GM18520 (cell line): Measurements from ENCODE around the gene PREP.
"Not testable (repeated sequence)": the region's sequence is repeated elsewhere in the genome, so short reads cannot be mapped to it uniquely, and the experiment has no call there.

Experiments used
- ATAC-seq: cut with Tn5 transposase; IDR thresholded peaks from one replicate; pipeline ENCODE4 v1.9.1; 2021; ENCODE audit not compliant: unreplicated experiment

The PREP gene

GRCh38 chr6:105274678-105275077 lies 128.2 kb downstream of the PREP start:
- ATAC-seq: no peak

DNA sequence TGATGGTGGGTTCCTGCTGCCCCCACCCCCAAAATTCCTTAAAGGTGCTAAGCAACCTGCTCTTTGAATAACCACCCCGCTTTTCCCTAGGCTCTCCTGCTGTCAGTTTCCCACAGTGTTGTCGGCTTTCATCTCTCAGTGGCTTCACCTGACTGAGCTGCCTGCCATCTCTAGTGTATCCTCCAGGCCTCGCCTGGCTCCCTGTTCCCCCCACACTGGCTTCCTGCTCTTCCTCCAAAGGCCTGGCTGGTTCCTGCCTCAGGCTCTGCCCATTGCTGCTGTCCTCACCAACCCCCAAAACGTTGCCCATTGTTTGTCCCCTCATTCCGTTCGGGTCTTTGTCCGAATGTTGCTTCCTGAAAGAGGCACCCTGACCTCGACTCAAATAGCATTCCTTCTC lies 129.3 kb downstream of the PREP start:
- ATAC-seq: no peak

DNA sequence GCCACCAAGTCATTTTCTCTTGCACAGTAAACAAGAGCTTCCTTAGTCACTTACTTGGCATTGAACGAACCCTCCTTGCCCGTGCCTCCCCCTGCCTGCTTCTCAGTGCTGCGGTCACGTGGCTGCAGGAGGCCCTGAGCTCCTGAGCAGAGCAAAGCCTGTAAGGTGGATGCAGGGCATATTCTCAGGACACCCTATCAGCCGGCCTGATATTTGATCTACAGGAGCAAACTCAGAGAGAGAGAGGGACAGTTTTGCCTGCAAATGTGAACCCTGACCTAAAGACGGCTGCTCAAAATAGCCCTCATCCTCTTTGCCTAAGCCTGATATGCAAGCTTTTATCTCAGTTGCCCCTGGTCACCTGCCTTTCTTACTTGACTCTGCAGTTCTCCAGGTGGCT lies 130.1 kb downstream of the PREP start:
- no peak for ATAC-seq

GRCh38 chr6:105270511-105270910 lies 132.4 kb downstream of the PREP start:
- ATAC-seq: no peak

DNA sequence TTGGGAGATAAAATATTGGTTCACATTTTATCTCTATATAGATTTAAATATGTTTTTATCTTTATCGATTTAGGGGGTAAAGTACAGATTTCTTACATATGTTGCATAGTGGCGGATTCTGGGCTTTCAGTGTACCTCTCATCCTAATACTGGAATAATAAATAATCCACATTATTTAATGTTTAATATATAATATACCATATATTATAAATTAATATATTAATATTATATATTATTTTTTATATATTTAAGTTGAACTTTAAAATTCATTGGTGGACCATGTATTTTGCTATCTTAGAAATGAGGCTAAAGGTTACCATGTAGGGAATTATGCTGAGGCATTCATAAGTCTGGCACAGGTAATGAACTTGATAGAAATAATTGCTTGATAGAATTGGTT lies 133.5 kb downstream of the PREP start:
- no peak for ATAC-seq

- peak; percentile 78 for ATAC-seq
Observed at GRCh38 chr6:105263685-105264610, 138.9 kb downstream of the PREP start.

DNA sequence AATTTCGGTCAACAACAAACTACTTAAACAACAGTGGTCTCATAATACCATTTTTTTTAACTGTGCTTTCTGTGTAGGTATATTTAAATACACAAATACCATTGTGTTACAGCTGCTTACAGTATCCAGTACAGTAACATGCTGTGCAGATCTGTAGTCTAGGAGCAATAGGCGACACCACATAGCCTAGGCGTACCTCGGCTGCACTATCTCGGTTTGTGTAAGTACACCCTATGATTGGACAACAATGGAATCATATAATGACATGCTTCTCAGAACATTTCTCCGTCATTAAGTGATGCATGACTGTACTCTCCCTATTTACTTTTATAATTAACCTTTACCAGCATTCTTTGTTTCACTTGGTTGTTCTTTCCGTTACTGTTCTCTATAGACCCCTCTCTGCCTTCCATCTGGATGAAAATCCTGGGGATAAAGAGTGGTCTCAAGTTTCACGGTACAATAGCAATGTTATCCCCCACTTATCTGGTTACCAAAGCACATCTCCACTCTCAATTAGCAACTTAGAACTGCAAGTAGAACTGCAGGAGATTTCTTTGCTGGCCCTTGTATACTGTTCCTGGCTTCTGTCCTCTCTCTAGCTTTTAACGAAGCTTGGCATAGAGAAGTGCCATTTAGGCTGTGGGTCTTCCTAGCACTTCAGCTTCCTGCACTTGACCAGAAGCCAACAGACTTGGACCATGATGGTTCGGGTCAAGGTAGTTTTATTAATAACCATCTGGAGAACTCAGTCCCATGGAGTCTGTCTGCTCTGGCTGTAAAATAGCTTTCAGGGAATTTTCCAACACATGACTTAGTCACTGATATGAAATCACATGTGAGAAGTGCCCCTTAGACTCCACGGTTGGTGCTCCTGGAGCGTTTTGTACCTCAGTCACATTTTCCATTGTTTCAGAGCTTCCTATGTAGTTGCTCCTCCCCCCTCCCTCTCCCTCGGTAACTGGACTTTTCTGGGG lies 142.7 kb downstream of the PREP start:
- no peak for ATAC-seq

GRCh38 chr6:105258816-105259215 lies 144.1 kb downstream of the PREP start:
- no peak for ATAC-seq

- ATAC-seq: no peak
Observed at GRCh38 chr6:105257340-105257739, 145.5 kb downstream of the PREP start.

DNA sequence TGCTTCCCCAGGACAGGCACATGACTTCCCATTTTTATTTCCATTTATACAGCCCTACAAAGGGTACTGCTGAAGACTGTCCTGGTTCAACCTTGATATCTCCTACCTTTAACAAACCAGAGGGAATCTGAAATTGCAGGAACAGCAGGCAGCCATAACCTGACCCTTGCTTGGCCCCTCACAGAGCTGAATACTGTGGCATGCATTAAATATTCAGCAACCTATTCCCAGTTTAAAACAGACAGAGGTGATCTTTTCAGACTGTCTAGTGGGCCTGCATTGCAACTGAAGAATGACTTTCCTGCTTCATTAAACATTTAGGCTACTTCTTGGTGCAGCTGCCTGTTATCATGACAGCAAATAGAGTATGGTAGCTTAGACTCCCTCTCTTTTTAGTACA lies 146.3 kb downstream of the PREP start:
- no peak for ATAC-seq

- no peak for ATAC-seq
Observed at GRCh38 chr6:105253787-105254186, 149.1 kb downstream of the PREP start.

- no peak for ATAC-seq
Observed at GRCh38 chr6:105251689-105252088, 151.2 kb downstream of the PREP start.

DNA sequence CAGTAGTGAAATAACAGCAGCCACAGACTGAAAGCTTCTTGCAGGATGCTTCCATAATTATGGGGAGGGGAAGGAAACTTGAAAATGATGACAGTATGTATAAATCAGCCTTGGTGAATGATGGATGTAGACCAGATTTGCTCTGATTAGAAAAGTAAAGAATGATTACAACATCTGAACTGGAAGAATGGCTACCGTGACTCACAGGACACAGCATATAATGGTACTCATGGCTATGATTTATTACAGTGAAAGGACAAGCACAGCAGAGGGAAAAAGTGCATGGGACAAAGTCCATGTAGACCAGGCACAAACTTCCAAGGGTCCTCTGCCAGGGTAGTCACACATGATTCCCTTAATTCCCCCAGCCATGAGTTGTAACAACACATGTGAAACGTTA lies 152.3 kb downstream of the PREP start:
- ATAC-seq: no peak

DNA sequence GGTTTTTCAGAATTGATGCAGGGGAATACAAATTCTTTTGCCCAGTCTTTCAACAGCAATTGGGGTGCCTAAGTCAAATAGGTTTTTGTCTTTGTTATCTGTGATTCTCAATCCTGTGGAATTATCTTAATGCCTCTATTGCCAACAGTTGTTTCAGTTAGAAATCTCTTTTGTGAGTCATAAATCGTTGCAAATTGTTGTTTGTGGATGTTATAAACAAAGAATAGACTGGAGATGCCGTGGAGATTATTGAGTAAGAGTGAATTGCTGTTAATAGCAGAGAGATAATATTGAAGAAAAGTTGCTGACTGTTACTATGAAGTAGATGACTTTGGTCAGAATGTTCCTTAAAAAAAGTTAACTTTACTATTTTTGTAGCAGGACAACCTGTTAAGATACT lies 159.4 kb downstream of the PREP start:
- ATAC-seq: no peak

- ATAC-seq: no peak
Observed at GRCh38 chr6:105235155-105235554, 167.7 kb downstream of the PREP start.

- ATAC-seq: not testable (repeated sequence)
Observed at GRCh38 chr6:105231771-105232170, 171.1 kb downstream of the PREP start.
